HG03575 (cell line): ENCODE measurements around the gene AVEN.
"Not testable (repeated sequence)": the region's sequence is repeated elsewhere in the genome, so short reads cannot be mapped to it uniquely, and the experiment has no call there.

Source experiments
- ATAC-seq: cut with Tn5 transposase; IDR thresholded peaks from one replicate; pipeline ENCODE4 v1.9.1; 2021; ENCODE audit not compliant: unreplicated experiment, insufficient number of reproducible peaks, low FRiP score; ENCODE audit errors: extremely low read depth

The AVEN gene

DNA sequence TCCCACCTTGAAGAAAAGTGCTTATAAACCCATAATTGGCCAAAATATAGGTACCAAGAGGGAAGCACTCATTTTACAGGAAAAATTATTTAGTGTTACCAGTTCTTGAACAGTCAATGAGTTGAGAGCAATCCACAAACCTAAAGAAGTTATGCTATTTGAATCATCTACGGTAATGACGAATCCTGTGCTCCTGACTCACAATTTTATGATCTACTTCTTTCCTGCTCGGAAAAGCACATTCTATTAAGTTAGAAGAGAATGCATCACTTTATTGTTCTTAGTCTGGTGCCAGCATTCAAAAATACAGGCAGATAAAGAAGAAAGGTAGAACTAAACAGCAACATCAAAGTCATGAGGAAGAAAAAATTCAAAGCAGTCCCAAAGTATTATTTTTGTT is 37.5 kb downstream of the AVEN start:
- ATAC-seq: no peak

DNA sequence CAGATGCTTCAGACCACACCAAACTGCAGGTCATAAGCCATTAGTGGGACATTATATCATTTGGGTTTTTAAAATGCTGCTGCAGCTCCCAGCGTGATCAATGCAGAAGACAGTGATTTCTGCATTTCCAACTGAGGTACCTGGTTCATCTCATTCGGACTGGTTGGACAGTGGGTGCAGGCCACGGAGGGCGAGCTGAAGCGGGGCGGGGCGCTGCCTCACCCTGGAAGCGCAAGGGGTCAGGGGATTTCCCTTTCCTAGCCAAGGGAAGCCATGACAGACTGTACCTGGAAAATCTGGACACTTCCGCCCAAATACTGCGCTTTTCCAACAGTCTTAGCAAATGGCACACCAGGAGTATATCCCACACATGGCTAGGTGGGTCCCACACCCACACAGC is 43.3 kb downstream of the AVEN start:
- ATAC-seq: not testable (repeated sequence)

DNA sequence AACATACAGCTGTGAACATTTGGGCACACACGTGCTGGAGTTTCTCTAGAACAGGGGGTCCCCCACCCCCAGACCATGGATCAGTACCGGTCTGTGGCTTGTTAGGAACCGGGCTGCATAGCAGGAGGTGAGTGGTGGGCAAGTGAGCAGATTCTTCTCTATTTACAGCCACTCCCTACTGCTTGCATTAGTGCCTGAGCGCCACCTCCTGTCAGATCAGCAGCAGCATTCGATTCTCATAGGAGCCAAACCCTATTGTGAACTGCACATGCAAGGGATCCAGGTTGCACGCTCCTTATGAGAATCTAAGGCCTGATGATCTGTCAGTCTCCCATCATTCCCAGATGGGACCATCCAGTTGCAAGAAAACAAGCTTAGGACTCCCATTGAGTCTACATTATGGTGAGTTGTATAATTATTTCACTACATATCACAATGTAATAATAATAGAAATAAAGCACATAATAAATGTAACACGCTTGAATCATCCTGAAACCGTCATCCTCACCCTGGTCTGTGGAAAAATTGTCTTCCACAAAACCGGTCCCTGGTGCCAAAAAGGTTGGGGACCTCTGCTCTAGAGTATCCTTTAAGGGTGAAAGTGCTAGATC is 44.9 kb downstream of the AVEN start:
- ATAC-seq: no peak

- no peak for ATAC-seq
Observed at GRCh38 chr15:33988384-33988783, 50.6 kb downstream of the AVEN start.

- ATAC-seq: no peak
Observed at GRCh38 chr15:33987444-33987843, 51.6 kb downstream of the AVEN start.

DNA sequence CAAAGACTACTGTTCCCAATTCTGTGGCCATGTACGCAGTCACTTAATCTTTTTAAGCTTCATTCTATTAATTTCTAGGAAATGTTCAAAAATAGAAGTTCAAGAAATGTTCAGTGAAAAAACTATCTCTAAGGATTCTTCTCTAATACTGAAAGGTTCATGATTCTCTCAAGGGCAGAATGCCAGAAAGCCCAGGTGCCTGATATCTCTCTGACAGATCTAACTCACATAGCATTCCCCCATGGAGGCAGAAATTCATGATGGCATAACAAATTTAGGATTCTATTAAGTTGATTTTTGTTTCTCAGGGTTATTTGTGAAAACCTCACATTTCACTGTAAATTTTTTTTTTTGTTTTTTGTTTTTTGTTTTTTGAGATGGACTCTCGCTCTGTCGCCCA is 53.3 kb downstream of the AVEN start:
- no peak for ATAC-seq

- ATAC-seq: no peak
Observed at GRCh38 chr15:33985287-33985686, 53.7 kb downstream of the AVEN start.

- no peak for ATAC-seq
Observed at GRCh38 chr15:33982516-33982915, 56.5 kb downstream of the AVEN start.

- no peak for ATAC-seq
Observed at GRCh38 chr15:33980159-33980558, 58.8 kb downstream of the AVEN start.

DNA sequence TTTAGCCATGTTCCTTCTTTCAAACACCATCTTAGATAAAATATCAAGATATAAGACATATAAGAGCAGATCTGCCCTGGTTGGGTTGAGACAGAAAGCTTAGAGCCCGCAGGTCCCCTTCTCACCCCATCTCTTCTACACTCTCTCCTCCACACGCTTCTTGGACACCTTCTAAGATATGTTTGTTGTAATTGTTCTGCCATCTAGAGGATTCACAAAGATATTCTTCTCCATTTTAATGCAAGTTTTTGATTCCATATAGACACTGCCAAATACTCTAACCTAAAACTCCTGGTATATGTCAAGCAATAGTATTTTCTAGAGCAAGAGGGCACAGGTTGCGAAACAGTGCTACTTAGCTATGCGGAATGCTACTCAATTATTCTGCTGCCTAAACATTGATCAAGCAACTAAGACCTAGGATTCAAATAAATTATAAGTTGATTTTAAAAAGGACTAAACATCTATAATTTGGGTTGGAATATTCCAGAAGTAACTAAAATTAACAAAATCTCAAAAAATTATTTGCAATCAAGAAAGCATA is 63.9 kb downstream of the AVEN start:
- no peak for ATAC-seq

- ATAC-seq: no peak
Observed at GRCh38 chr15:33971811-33972210, 67.2 kb downstream of the AVEN start.

- ATAC-seq: no peak
Observed at GRCh38 chr15:33968821-33969220, 70.2 kb downstream of the AVEN start.

- no peak for ATAC-seq
Observed at GRCh38 chr15:33968224-33968623, 70.8 kb downstream of the AVEN start, which contains the start of gene CHRM5. Gene CHRM5, plus strand, starts transcription at chr15:33968497. Its CDS starts 94,221 bp downstream, at chr15:34062718.

DNA sequence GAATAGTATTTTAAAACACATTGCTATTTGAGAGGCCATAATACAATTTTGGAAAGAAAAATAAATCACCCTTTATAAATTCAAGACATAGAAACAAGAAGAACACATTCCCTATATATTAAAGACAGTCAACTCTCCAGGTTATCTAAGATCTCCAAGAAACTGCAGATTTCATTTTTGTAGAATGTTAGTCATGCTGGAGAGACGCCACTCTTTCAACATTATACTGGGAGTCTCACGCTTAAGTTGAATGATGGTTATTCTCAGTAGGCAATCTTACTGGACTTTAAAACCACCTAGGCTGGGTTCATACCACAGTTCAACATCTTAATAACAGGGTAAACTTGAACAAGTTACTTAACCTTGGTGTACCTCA is 74.4 kb downstream of the AVEN start:
- no peak for ATAC-seq

GRCh38 chr15:33963831-33964664 is 75.0 kb downstream of the AVEN start:
- no peak for ATAC-seq

- no peak for ATAC-seq
Observed at GRCh38 chr15:33960549-33960935, 78.5 kb downstream of the AVEN start.

DNA sequence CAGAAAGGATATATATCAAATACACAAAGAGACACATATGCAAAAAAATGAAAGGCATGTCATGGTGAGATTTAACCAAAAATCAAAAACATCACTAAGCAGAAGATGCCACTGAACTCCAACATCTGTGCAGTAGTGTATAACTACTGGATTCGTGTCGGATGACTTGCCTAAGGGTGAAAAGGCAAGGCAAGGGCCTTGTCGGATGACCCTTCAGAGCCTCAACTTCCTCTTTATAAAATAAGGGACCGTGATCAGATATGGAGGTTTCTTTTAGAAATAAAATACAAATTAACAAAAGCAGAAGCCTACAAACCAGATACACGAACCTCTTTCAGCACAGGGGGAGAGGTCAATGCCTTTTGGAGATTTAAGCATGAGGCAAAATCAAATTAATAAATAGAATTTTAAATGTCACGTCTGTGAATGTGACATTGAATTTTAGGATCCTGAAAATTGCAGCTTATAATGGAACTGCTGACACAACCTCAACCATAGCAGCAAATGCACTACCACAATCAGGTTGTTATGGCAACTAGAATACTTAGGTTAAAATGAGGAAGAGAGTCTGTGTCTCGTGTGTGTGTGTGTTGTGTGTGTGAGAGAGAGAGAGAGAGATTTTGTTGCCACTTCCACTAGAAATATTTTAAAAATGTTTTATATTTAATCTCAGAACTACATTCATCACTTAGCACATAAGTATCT is 79.0 kb downstream of the AVEN start:
- no peak for ATAC-seq

GRCh38 chr15:33956397-33956796 is 82.6 kb downstream of the AVEN start:
- no peak for ATAC-seq

- no peak for ATAC-seq
Observed at GRCh38 chr15:33955945-33956344, 83.1 kb downstream of the AVEN start.

- no peak for ATAC-seq
Observed at GRCh38 chr15:33946152-33946551, 92.9 kb downstream of the AVEN start.
